Activated CD4-positive, alpha-beta T cell treated with anti-CD3 and anti-CD28 coated beads, Interleukin-2, amount 50 U/mL, for 16 hours (primary cell): Measurements from ENCODE around the gene CRIP3.
"Not testable (repeated sequence)": the region's sequence is repeated elsewhere in the genome, so short reads cannot be mapped to it uniquely, and the experiment has no call there.

Source experiments
- DNase-seq: peaks from one replicate; pipeline ENCODE4 v3.0.0-alpha.2; 2020

Gene CRIP3

GRCh38 chr6:43304882-43305281 lies 3.7 kb downstream of the CRIP3 start:
- no peak for DNase-seq

GRCh38 chr6:43304361-43304760 lies 4.3 kb downstream of the CRIP3 start:
- no peak for DNase-seq

GRCh38 chr6:43303751-43304331 lies 4.8 kb downstream of the CRIP3 start:
- DNase-seq = no peak

- not testable (repeated sequence) for DNase-seq
Observed at GRCh38 chr6:43303006-43303405, 5.6 kb downstream of the CRIP3 start.

GRCh38 chr6:43302126-43302525 lies 6.5 kb downstream of the CRIP3 start:
- no peak for DNase-seq

GRCh38 chr6:43301081-43301870 lies 7.3 kb downstream of the CRIP3 start:
- no peak for DNase-seq

- no peak for DNase-seq
Observed at GRCh38 chr6:43299338-43300293, 9.0 kb downstream of the CRIP3 start.

GRCh38 chr6:43298565-43299337 lies 9.9 kb downstream of the CRIP3 start:
- no peak for DNase-seq

- DNase-seq = no peak
Observed at GRCh38 chr6:43297644-43298564, 10.7 kb downstream of the CRIP3 start, which contains the start of gene SLC22A7. TSS of gene SLC22A7 (plus strand) at chr6:43298260. CDS start at chr6:43298359, 99 bp downstream.

GRCh38 chr6:43296780-43297497 lies 11.7 kb downstream of the CRIP3 start:
- DNase-seq = no peak

GRCh38 chr6:43295456-43295855 lies 13.2 kb downstream of the CRIP3 start:
- no peak for DNase-seq

- no peak for DNase-seq
Observed at GRCh38 chr6:43294536-43294935, 14.1 kb downstream of the CRIP3 start.

GRCh38 chr6:43293698-43294097 lies 14.9 kb downstream of the CRIP3 start:
- DNase-seq = no peak

GRCh38 chr6:43292763-43293318 lies 15.8 kb downstream of the CRIP3 start:
- no peak for DNase-seq

GRCh38 chr6:43292341-43292740 lies 16.3 kb downstream of the CRIP3 start:
- DNase-seq = no peak

- no peak for DNase-seq
Observed at GRCh38 chr6:43291708-43292107, 16.9 kb downstream of the CRIP3 start.

GRCh38 chr6:43290905-43291355 lies 17.7 kb downstream of the CRIP3 start:
- DNase-seq = no peak

- no peak for DNase-seq
Observed at GRCh38 chr6:43290339-43290904, 18.2 kb downstream of the CRIP3 start.

- DNase-seq = no peak
Observed at GRCh38 chr6:43287717-43288679, 20.6 kb downstream of the CRIP3 start.
